CD4-positive, alpha-beta T cell (primary cell): ENCODE measurements around the gene ZBTB20. TPM values are rescaled to one million over a fixed set of nuclear protein-coding genes. Genes with fewer than 3 reads are reported as not detected.

Source experiments
- ATAC-seq: fragments of 200-7000 bp; cut with Tn5 transposase; one replicate; pipeline ENCODE4 v1.10.0; 2022; ENCODE audit warnings: mild to moderate bottlenecking; ENCODE audit not compliant: poor library complexity
- CTCF ChIA-PET: fragments of 350-600 bp; sonication (Branson Sonifier 250); formaldehyde crosslinking; loops from one replicate; lab custom pipeline; 2021; ENCODE audit warnings: antibody characterized with exemption, inconsistent platforms; lab: Charles Lee
- POLR2A ChIA-PET: fragments of 350-600 bp; sonication (Branson Sonifier 250); formaldehyde crosslinking; loops from one replicate; lab custom pipeline; 2021; ENCODE audit warnings: antibody characterized with exemption, inconsistent platforms; lab: Charles Lee
- DNase-seq, 14 experiments: peaks; one replicate each; pipeline ENCODE4 v3.0.0-alpha.2; 2013 to 2020; ENCODE audit warnings: mixed read lengths in 2 of 14
- H3K27ac ChIP-seq, 2 donors: one replicate each; pipeline versions ENCODE4 v1.5.1 to v1.7.0; 2013; ENCODE audit warnings: low read length in 2 of 2, low read depth in 1 of 2, mild to moderate bottlenecking in 1 of 2
- H3K27me3 ChIP-seq, 2 experiments: 1 replicate in 1 of 2; 2 replicates in 1 of 2; pipeline versions ENCODE4 v1.6.1 to v1.7.0; 2013; ENCODE audit warnings: low read length in 2 of 2, control low read depth in 1 of 2, mild to moderate bottlenecking in 1 of 2, moderate library complexity in 1 of 2; ENCODE audit not compliant: insufficient read depth in 2 of 2, control insufficient read depth in 1 of 2
- H3K36me3 ChIP-seq: one replicate; pipeline ENCODE4 v1.6.1; 2013; ENCODE audit warnings: low read length, control low read depth; ENCODE audit not compliant: insufficient read depth
- H3K4me1 ChIP-seq: one replicate; pipeline ENCODE4 v1.6.1; 2013; ENCODE audit warnings: low read length, control low read depth; ENCODE audit not compliant: insufficient read depth
- H3K4me3 ChIP-seq: one replicate; pipeline ENCODE4 v1.5.1; 2013; ENCODE audit warnings: mild to moderate bottlenecking, low read length, moderate library complexity
- H3K9me3 ChIP-seq, 2 experiments: 1 replicate in 1 of 2; 2 replicates in 1 of 2; pipeline versions ENCODE4 v1.6.1 to v1.7.0; 2013; ENCODE audit warnings: low read length in 2 of 2, mild to moderate bottlenecking in 2 of 2, control low read depth in 1 of 2, moderate library complexity in 1 of 2; ENCODE audit not compliant: control insufficient read depth in 1 of 2, insufficient read depth in 1 of 2
- H3K27ac Mint-ChIP-seq: one replicate; pipeline ENCODE4 v1.8.0; 2020; ENCODE audit warnings: mixed read lengths
- H3K27me3 Mint-ChIP-seq: one replicate; pipeline ENCODE4 v1.8.0; 2021; ENCODE audit warnings: mixed read lengths
- H3K36me3 Mint-ChIP-seq: one replicate; pipeline ENCODE4 v1.8.0; 2021; ENCODE audit warnings: low read depth, mixed read lengths
- H3K4me1 Mint-ChIP-seq: one replicate; pipeline ENCODE4 v1.8.0; 2021; ENCODE audit warnings: low read depth, mixed read lengths
- H3K4me3 Mint-ChIP-seq: one replicate; pipeline ENCODE4 v1.8.0; 2020; ENCODE audit warnings: mild to moderate bottlenecking, mixed read lengths
- H3K9me3 Mint-ChIP-seq: one replicate; pipeline ENCODE4 v1.8.0; 2020; ENCODE audit warnings: mixed read lengths
- CTCF ChIP-seq: fragments of 200-600 bp; IDR thresholded peaks from one replicate; pipeline ENCODE4 v1.8.0; 2022; ENCODE audit warnings: antibody characterized with exemption, mild to moderate bottlenecking
- intact Hi-C, 2 experiments: fragments of 100-400 bp; cut with DNase I in 1 of 2; cut with micrococcal nuclease in 1 of 2; formaldehyde crosslinking; loops; one replicate each; pipeline versions ENCODE4 v1.15.1 to v1.9.0; 2023 to 2025; cut with DNase I, micrococcal nuclease
- total RNA-seq, 174 experiments: library from RNA in 2 of 174; stranded (reverse) in 2 of 174; gene quantifications; one replicate each; pipeline ENCODE4 v1.2.3 and lab custom pipeline; 2021 to 2026

ZBTB20 gene
- total RNA-seq, 2 experiments from 2014 or later: 41.6 to 47.4 TPM

GRCh38 chr3:114855839-114856238, 291.2 kb downstream of the ZBTB20 start:
- no peak overlapping the region for H3K27ac ChIP-seq
- intact Hi-C loops: no loop called here
- no peak for TF ChIP-seq CTCF
- CTCF ChIA-PET: no interaction called here
- Mint-ChIP-seq H3K27me3 (no peaks in the 10 kb centered on the region), H3K4me3 (no peak overlapping the region), H3K9me3 (no peaks in the 10 kb centered on the region), H3K4me1 (peaks cover 13% of the 10 kb centered on the region), H3K36me3 (peaks cover 15% of the 10 kb centered on the region), H3K27ac (no peak overlapping the region)
- H3K9me3 ChIP-seq: no peaks in the 10 kb centered on the region
- DNase-seq: no peak
- no peaks in the 10 kb centered on the region for H3K36me3 ChIP-seq
- H3K4me3 ChIP-seq: no peak overlapping the region
- ATAC-seq: no peak
- POLR2A ChIA-PET: no interaction called here
- no peaks in the 10 kb centered on the region for H3K27me3 ChIP-seq
- H3K4me1 ChIP-seq: no peaks in the 10 kb centered on the region

- Histone ChIP-seq H3K27ac (no peak overlapping the region), H3K36me3 (no peaks in the 10 kb centered on the region), H3K4me3 (no peak overlapping the region), H3K4me1 (no peaks in the 10 kb centered on the region), H3K9me3 (no peaks in the 10 kb centered on the region), H3K27me3 (no peaks in the 10 kb centered on the region)
- no peak for ATAC-seq
- DNase-seq: no peak
- intact Hi-C loops: no loop called here
- H3K4me3 Mint-ChIP-seq: no peak overlapping the region
- H3K27ac Mint-ChIP-seq: no peak overlapping the region
- H3K4me1 Mint-ChIP-seq: peaks cover 10% of the 10 kb centered on the region
- ChIA-PET CTCF (no interaction called here), POLR2A (no interaction called here)
- no peaks in the 10 kb centered on the region for H3K9me3 Mint-ChIP-seq
- TF ChIP-seq CTCF: no peak
- no peaks in the 10 kb centered on the region for H3K27me3 Mint-ChIP-seq
- peaks cover 17% of the 10 kb centered on the region for H3K36me3 Mint-ChIP-seq
Observed at GRCh38 chr3:114852966-114853365, 294.1 kb downstream of the ZBTB20 start.

GRCh38 chr3:114850898-114851297, 296.2 kb downstream of the ZBTB20 start:
- intact Hi-C loops: no loop called here
- no peak for TF ChIP-seq CTCF
- Histone ChIP-seq H3K27ac (no peak overlapping the region), H3K4me1 (no peaks in the 10 kb centered on the region), H3K27me3 (no peaks in the 10 kb centered on the region), H3K9me3 (no peaks in the 10 kb centered on the region), H3K36me3 (no peaks in the 10 kb centered on the region), H3K4me3 (no peak overlapping the region)
- no peak for ATAC-seq
- DNase-seq: no peak
- ChIA-PET POLR2A (no interaction called here), CTCF (no interaction called here)
- Mint-ChIP-seq H3K4me3 (no peak overlapping the region), H3K27ac (no peak overlapping the region), H3K36me3 (peaks cover 17% of the 10 kb centered on the region), H3K4me1 (peaks cover 16% of the 10 kb centered on the region), H3K27me3 (no peaks in the 10 kb centered on the region), H3K9me3 (no peaks in the 10 kb centered on the region)
